ENCODE measurements around the gene PDE6D. TPM values are rescaled to one million over a fixed set of nuclear protein-coding genes. Genes with fewer than 3 reads are reported as not detected.

Gene PDE6D
- total and polyA plus RNA-seq, 4 experiments from 2014 or later = 29.1 to 74.0 (median 41.3) TPM

DNA sequence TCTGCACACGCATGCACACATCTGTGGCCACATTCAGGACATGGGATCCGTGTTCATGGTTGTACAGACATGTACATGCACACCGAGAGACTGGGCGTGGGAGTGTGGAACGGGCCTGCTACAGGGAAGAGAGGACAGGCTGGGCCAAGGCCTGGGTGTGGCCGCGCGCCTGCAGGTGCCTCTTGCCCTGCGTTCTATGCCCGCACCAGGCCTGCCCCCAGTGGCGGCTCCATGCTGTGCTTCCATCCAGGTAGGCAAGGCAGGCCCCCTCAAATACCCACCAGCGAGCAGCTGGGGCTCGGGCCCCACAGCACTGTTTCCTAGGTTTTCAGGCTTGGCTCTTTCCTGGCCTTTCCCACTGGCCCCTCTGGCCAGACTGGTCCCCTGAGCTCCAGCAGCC, 88.2 kb downstream of the PDE6D start:
- CTCF ChIA-PET (ENCODE audit: partially characterized antibody) = interaction anchor here (1.2 to 8.9 kb wide), 4 partner anchors 14 to 21 kb away, joined by 3 to 86 read pairs (median 26); no protein-coding TSS in a partner anchor
- no peak overlapping the region for H3K27ac ChIP-seq (ENCODE audit: low read depth, low read length)
- Mint-ChIP-seq H3K4me1 (no peaks in the 10 kb centered on the region), H3K27me3 (no peaks in the 10 kb centered on the region), H3K36me3 (no peaks in the 10 kb centered on the region), H3K4me3 (no peak overlapping the region), H3K9me3 (no peaks in the 10 kb centered on the region), H3K27ac (no peak overlapping the region)
- H3K4me1 ChIP-seq (ENCODE audit: insufficient read depth, low read length) = no peaks in the 10 kb centered on the region
- no peak overlapping the region for H3K4me3 ChIP-seq (ENCODE audit: low read length in 2 of 2)
- intact Hi-C loops (cut with micrococcal nuclease) = no loop called here
- POLR2A ChIA-PET (ENCODE audit: partially characterized antibody) = interaction anchor here (1.0 to 3.1 kb wide), 4 partner anchors 11 to 21 kb away, joined by 3 to 25 read pairs (median 4); partner anchors contain the start of gene PTMA
- H3K9me3 ChIP-seq (ENCODE audit: control insufficient read depth in 1 of 2, low read length in 2 of 2) = no peaks in the 10 kb centered on the region
- H3K36me3 ChIP-seq (ENCODE audit: insufficient read depth, low read length) = no peaks in the 10 kb centered on the region
- H3K27me3 ChIP-seq (ENCODE audit: insufficient read depth, low read length) = no peaks in the 10 kb centered on the region
- no peak for DNase-seq

DNA sequence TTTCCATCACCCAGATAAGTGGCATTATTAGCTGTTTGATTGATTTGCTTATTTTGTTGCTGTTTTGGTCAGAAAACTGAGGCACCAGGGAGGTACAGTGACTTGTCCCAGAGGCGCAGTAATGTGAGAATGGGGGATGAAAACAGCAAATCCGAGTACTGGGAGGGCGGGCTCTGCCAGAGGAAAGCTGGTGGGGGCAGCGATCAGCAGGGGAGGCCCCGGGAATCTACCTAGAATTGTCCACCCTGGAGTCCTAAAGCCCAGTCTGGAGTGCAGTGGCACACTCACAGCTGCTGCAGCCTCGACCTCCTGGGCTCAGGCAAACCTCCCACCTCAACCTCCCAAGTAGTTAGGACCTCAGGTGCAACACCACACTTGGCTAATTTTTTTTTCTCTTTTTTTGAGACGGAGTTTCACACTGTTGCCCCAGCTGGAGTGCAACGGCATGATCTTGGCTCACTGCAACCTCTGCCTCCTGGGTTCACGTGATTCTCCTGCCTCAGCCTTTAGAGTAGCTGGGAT, 89.8 kb downstream of the PDE6D start:
- H3K27ac Mint-ChIP-seq = peak overlapping the region in 1 of 7 donors; percentile 77
- no peaks in the 10 kb centered on the region for H3K27me3 ChIP-seq (ENCODE audit: insufficient read depth, low read length)
- H3K27ac ChIP-seq (ENCODE audit: low read depth, low read length) = no peak overlapping the region
- H3K36me3 Mint-ChIP-seq = no peaks in the 10 kb centered on the region
- POLR2A ChIA-PET (ENCODE audit: partially characterized antibody) = interaction anchor here (1.5 to 2.4 kb wide), 2 partner anchors 15 to 23 kb away, joined by 5 to 8 read pairs; no protein-coding TSS in a partner anchor
- H3K4me3 Mint-ChIP-seq = no peak overlapping the region
- no peaks in the 10 kb centered on the region for H3K9me3 Mint-ChIP-seq
- intact Hi-C loops (cut with micrococcal nuclease) = no loop called here
- H3K4me1 Mint-ChIP-seq = peaks cover 0 to 6% (median 3%) of the 10 kb centered on the region in 4 donors
- DNase-seq = no peak
- H3K36me3 ChIP-seq (ENCODE audit: insufficient read depth, low read length) = no peaks in the 10 kb centered on the region
- no peaks in the 10 kb centered on the region for H3K9me3 ChIP-seq (ENCODE audit: control insufficient read depth in 1 of 2, low read length in 2 of 2)
- CTCF ChIA-PET (ENCODE audit: partially characterized antibody) = interaction anchor here (0.9 to 21.7 kb wide), 6 partner anchors 10 to 25 kb away, joined by 3 to 742 read pairs (median 4); no protein-coding TSS in a partner anchor
- H3K4me3 ChIP-seq (ENCODE audit: low read length in 2 of 2) = no peak overlapping the region
- no peaks in the 10 kb centered on the region for H3K4me1 ChIP-seq (ENCODE audit: insufficient read depth, low read length)
- H3K27me3 Mint-ChIP-seq = no peaks in the 10 kb centered on the region

DNA sequence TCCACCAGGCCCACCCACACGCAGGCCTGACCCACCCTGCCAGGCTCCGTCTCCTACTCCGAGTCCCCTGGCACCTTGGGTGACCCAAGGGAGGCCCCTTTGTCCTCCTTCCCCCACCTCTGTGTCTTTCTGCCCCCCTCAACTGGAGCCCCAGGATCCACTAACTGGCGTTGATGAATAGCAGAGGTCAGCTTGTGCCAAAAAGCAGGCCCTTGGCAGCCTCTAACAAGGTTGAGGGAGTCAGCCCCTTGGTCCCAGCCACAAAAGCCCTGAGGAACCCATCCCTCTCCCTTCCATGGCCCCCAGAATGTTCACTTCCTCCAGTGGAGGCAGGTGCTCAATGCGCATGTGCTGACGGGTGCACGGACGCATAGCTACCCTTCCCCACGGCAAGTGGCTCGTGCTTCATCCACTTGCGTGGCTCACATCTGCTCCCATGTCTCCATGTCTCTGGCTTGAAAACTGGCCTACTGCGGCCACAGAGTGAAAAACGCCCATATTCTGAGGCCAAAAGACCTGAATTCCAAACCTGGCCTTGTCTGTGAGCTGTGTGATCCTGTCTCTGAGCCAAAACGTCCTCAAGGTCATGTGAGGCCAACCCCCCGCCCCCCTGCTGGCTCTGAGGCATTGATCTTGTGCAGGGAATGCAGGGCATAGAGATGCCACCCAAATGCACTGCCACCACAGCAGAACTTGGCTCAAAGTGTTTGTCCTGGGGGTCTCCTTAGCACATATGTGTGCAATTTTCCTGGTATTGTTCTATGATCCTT, 91.8 kb downstream of the PDE6D start:
- no peaks in the 10 kb centered on the region for H3K36me3 ChIP-seq (ENCODE audit: insufficient read depth, low read length)
- Mint-ChIP-seq H3K27ac (no peak overlapping the region), H3K4me3 (no peak overlapping the region), H3K4me1 (peaks cover 0 to 6% (median 3%) of the 10 kb centered on the region in 4 donors), H3K36me3 (no peaks in the 10 kb centered on the region), H3K9me3 (no peaks in the 10 kb centered on the region), H3K27me3 (no peaks in the 10 kb centered on the region)
- no peak for DNase-seq
- H3K4me1 ChIP-seq (ENCODE audit: insufficient read depth, low read length) = no peaks in the 10 kb centered on the region
- H3K9me3 ChIP-seq (ENCODE audit: control insufficient read depth in 1 of 2, low read length in 2 of 2) = no peaks in the 10 kb centered on the region
- POLR2A ChIA-PET (ENCODE audit: partially characterized antibody) = interaction anchor here (0.5 to 3.3 kb wide), 6 partner anchors 16 to 48 kb away, joined by 3 to 50 read pairs (median 4); partner anchors contain the start of gene PTMA
- H3K27ac ChIP-seq (ENCODE audit: low read depth, low read length) = no peak overlapping the region
- H3K4me3 ChIP-seq (ENCODE audit: low read length in 2 of 2) = no peak overlapping the region
- CTCF ChIA-PET (ENCODE audit: partially characterized antibody) = interaction anchor here (1.9 to 21.7 kb wide), 2 partner anchors 12 to 27 kb away, joined by 9 to 742 read pairs; no protein-coding TSS in a partner anchor
- H3K27me3 ChIP-seq (ENCODE audit: insufficient read depth, low read length) = no peaks in the 10 kb centered on the region
- intact Hi-C loops (cut with micrococcal nuclease) = no loop called here

DNA sequence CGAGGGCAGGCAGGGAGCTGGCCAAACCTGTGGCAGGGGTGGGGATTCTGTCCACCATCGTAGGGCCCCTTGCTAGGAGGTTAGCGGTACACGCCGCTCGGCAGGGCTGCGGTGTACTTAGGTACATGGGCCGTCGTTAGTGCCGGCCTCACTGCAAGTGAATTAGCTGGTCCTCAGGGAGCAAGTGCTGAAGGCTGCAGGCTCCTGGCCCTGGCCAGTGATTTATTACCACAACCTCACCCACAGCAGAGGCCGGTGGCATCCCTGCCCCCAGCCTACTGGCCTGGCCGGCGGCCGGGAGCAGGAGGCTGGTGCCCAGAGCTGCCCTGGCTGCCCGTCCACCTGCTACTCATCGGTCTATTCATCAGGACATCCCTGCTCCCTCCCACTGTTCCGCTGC, 92.4 kb downstream of the PDE6D start:
- no peak overlapping the region for H3K27ac Mint-ChIP-seq
- Histone ChIP-seq H3K9me3 (ENCODE audit: control insufficient read depth in 1 of 2, low read length in 2 of 2) (no peaks in the 10 kb centered on the region), H3K4me1 (ENCODE audit: insufficient read depth, low read length) (no peaks in the 10 kb centered on the region), H3K36me3 (ENCODE audit: insufficient read depth, low read length) (no peaks in the 10 kb centered on the region), H3K27me3 (ENCODE audit: insufficient read depth, low read length) (no peaks in the 10 kb centered on the region), H3K27ac (ENCODE audit: low read depth, low read length) (no peak overlapping the region), H3K4me3 (ENCODE audit: low read length in 2 of 2) (no peak overlapping the region)
- no peak overlapping the region for H3K4me3 Mint-ChIP-seq
- no peaks in the 10 kb centered on the region for H3K27me3 Mint-ChIP-seq
- peaks cover 0 to 6% (median 3%) of the 10 kb centered on the region in 4 donors for H3K4me1 Mint-ChIP-seq
- no peaks in the 10 kb centered on the region for H3K36me3 Mint-ChIP-seq
- no peaks in the 10 kb centered on the region for H3K9me3 Mint-ChIP-seq
- CTCF ChIA-PET (ENCODE audit: partially characterized antibody) = interaction anchor here (0.6 to 21.7 kb wide), 4 partner anchors 11 to 41 kb away, joined by 3 to 742 read pairs (median 32); no protein-coding TSS in a partner anchor
- intact Hi-C loops (cut with micrococcal nuclease) = no loop called here
- no peak for DNase-seq
- POLR2A ChIA-PET (ENCODE audit: partially characterized antibody) = interaction anchor here (0.5 to 3.3 kb wide), 5 partner anchors 16 to 48 kb away, joined by 3 to 50 read pairs (median 4); partner anchors contain the start of gene PTMA

DNA sequence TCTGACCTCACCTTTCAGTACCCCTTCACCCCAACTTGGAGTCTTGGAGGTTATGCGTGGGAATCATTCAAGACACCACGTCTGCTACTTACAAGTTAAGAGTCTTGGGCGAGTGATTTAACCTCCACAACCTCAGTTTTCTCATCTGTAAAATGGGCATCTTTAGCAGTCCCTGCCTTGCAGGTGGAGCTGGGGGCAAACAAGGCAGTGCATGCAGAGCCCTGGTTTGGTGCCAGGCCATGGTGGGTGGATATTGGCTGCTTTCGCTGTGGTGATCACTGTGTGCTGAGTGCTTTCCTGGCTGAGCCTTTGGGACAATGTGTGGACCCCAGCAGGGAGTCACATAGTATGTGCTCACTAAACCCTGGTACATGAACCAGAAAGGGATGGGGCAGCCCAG, 93.1 kb downstream of the PDE6D start:
- no peaks in the 10 kb centered on the region for H3K36me3 ChIP-seq (ENCODE audit: insufficient read depth, low read length)
- Mint-ChIP-seq H3K36me3 (no peaks in the 10 kb centered on the region), H3K4me1 (peaks cover 0 to 6% (median 3%) of the 10 kb centered on the region in 4 donors), H3K27me3 (no peaks in the 10 kb centered on the region), H3K27ac (no peak overlapping the region), H3K4me3 (no peak overlapping the region), H3K9me3 (no peaks in the 10 kb centered on the region)
- no peak overlapping the region for H3K4me3 ChIP-seq (ENCODE audit: low read length in 2 of 2)
- no peaks in the 10 kb centered on the region for H3K9me3 ChIP-seq (ENCODE audit: control insufficient read depth in 1 of 2, low read length in 2 of 2)
- no peaks in the 10 kb centered on the region for H3K27me3 ChIP-seq (ENCODE audit: insufficient read depth, low read length)
- intact Hi-C loops (cut with micrococcal nuclease) = loop anchor here (1.0 kb wide), 2 partner anchors 11 to 27 kb away; no protein-coding TSS in a partner anchor
- no peaks in the 10 kb centered on the region for H3K4me1 ChIP-seq (ENCODE audit: insufficient read depth, low read length)
- no peak overlapping the region for H3K27ac ChIP-seq (ENCODE audit: low read depth, low read length)
- DNase-seq = no peak
- CTCF ChIA-PET (ENCODE audit: partially characterized antibody) = interaction anchor here (5.6 to 21.7 kb wide), 2 partner anchors 12 to 29 kb away, joined by 54 to 742 read pairs; no protein-coding TSS in a partner anchor
- POLR2A ChIA-PET (ENCODE audit: partially characterized antibody) = interaction anchor here (1.2 to 3.3 kb wide), 4 partner anchors 16 to 26 kb away, joined by 3 to 50 read pairs (median 6); no protein-coding TSS in a partner anchor

DNA sequence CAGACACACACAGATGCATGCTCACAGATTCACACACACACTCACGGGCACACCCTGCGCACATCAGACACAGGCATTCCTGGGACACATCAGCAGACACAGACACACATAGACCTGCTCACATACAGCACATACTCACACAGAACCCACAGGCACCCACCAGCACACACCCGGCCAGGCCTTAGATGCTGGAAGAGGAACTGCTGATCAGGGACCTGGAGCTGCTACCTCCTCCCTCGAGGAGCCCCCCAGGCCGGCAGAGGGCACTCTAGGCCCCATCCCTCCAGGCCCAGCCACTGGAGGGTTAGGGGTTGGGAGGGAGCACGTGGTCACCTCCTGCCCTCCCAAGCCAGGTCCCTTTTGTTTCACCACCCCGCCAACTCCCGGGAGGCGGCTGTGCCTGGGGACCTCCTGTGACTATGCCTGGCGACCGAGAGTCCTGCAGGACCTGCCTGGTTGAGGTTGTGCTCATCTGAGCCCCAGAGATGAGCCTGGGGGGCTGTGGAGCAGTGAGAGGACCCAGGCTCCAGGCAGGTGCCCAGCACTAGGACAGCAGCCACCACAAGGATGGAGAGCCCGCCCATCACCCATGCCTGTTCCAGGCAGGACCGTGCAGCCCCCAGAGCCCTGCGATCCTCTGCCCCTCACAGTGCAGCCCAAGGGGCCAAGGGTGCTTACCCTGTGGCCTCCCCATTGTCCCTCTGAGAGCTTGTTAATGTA, 93.8 kb downstream of the PDE6D start:
- Mint-ChIP-seq H3K36me3 (no peaks in the 10 kb centered on the region), H3K9me3 (no peaks in the 10 kb centered on the region), H3K4me1 (peaks cover 0 to 6% (median 3%) of the 10 kb centered on the region in 4 donors), H3K27me3 (peaks cover 3 to 5% of the 10 kb centered on the region in 2 donors), H3K27ac (peak overlapping the region in 5 of 7 donors; percentile 0 to 57 (median 36)), H3K4me3 (peak overlapping the region in 1 of 8 donors; percentile 29)
- Histone ChIP-seq H3K4me1 (ENCODE audit: insufficient read depth, low read length) (no peaks in the 10 kb centered on the region), H3K9me3 (ENCODE audit: control insufficient read depth in 1 of 2, low read length in 2 of 2) (no peaks in the 10 kb centered on the region), H3K27ac (ENCODE audit: low read depth, low read length) (no peak overlapping the region), H3K27me3 (ENCODE audit: insufficient read depth, low read length) (peaks cover 3% of the 10 kb centered on the region), H3K36me3 (ENCODE audit: insufficient read depth, low read length) (no peaks in the 10 kb centered on the region), H3K4me3 (ENCODE audit: low read length in 2 of 2) (no peak overlapping the region)
- peak in 4 of 5 donors; percentile 50 to 62 (median 55) for DNase-seq
- intact Hi-C loops (cut with micrococcal nuclease) = loop anchor here (1.0 kb wide), 2 partner anchors 10 to 28 kb away; no protein-coding TSS in a partner anchor
- ChIA-PET POLR2A (ENCODE audit: partially characterized antibody) (interaction anchor here (1.0 to 3.3 kb wide), 5 partner anchors 17 to 74 kb away, joined by 3 to 50 read pairs (median 6); no protein-coding TSS in a partner anchor), CTCF (ENCODE audit: partially characterized antibody) (interaction anchor here (1.2 to 21.7 kb wide), 4 partner anchors 11 to 205 kb away, joined by 3 to 742 read pairs (median 29); no protein-coding TSS in a partner anchor)
